Measurements from ENCODE around the gene FANCC. TPM values are rescaled to one million over a fixed set of nuclear protein-coding genes. Genes with fewer than 3 reads are reported as not detected.

Gene FANCC
- total and polyA plus RNA-seq, 2 of the 13 experiments (the other 11 are each of a cell fraction or from before 2014, with no cell fraction given), result 7.4 to 8.6 TPM

DNA sequence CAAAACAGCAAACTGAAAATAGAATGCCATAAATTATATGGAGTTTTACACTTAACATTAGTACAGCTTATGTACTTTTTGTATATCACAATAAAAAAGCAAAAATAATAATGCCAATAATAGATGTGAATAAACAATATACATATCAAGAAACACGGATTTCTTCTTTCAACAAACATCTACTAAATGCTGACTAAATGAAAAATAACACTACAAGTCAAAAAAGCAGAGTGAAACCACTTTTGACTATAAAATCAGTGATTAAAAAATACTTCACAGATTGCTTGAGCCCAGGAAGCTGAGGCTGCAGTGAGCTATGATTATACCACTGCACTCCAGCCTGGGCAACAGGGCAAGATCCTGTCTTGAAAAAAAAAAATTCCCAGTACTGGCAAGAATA, 32.2 kb downstream of the FANCC start:
- no peak overlapping the region for H3K27ac ChIP-seq (ENCODE audit: extremely low read length, insufficient read depth, low read length)
- WGBS (ENCODE audit: low lambda C conversion rate), result 97% methylated on average over 1 of the region's 1 CpG
- no peak overlapping the region for H2AFZ ChIP-seq (ENCODE audit: low read length)
- peaks cover 23% of the 10 kb centered on the region for H3K4me1 ChIP-seq (ENCODE audit: insufficient read depth, low read length)
- no peaks in the 10 kb centered on the region for H4K20me1 ChIP-seq (ENCODE audit: insufficient read depth, low read length)
- in situ Hi-C loops (cut with HindIII; ENCODE audit: extremely low pct_ligation_motif_present, low pct_unique_long_range_greater_than_20kb), result no loop called here
- H3K4me3 ChIP-seq (replicated peaks in 1 of 3; ENCODE audit: insufficient read depth in 1 of 3, low read depth in 2 of 3, low read length in 3 of 3), result no peak overlapping the region
- FAIRE-seq (no peak), DNase-seq (ENCODE audit: low spot score) (no peak), ATAC-seq (no peak)
- H3K27me3 ChIP-seq (ENCODE audit: control insufficient read depth in 1 of 2, insufficient read depth in 2 of 2, low read length in 2 of 2), result no peaks in the 10 kb centered on the region
- CTCF ChIA-PET (ENCODE audit: low intra/inter-chr PET ratio, low total read pairs), result no interaction called here
- intact Hi-C loops (cut with micrococcal nuclease; ENCODE audit: unreplicated experiment), result no loop called here
- no peak for TF ChIP-seq ZNF83 (CRISPR knock-in tag; IDR thresholded peaks at IDR 0.05; ENCODE audit: borderline replicate concordance)
- TF ChIP-seq, protein P1, sequence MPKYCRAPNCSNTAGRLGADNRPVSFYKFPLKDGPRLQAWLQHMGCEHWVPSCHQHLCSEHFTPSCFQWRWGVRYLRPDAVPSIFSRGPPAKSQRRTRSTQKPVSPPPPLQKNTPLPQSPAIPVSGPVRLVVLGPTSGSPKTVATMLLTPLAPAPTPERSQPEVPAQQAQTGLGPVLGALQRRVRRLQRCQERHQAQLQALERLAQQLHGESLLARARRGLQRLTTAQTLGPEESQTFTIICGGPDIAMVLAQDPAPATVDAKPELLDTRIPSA (CRISPR knock-in tag; IDR thresholded peaks at IDR 0.05; ENCODE audit: borderline replicate concordance), result no peak
- TF ChIP-seq MAFF (IDR thresholded peaks at IDR 0.05; ENCODE audit: low read depth, low read length), result peak; percentile 63; the same call in 1 of the 2 replicates
- no peak for TF ChIP-seq ZBTB20 (CRISPR knock-in tag; IDR thresholded peaks at IDR 0.05; ENCODE audit: borderline replicate concordance, low read depth)
- peak; percentile 58 to 81 for TF ChIP-seq MAFK (conservative IDR thresholded peaks at IDR 0.05 in 1 of 2, IDR thresholded peaks at IDR 0.05 in 1 of 2; ENCODE audit: low read length in 2 of 2)
- BruUV-seq (replicated peaks), result no TSS peak
- POLR2A ChIA-PET, result no interaction called here
- no peak overlapping the region for H3K9ac ChIP-seq (ENCODE audit: insufficient read depth, low read depth, low read length)
- peaks cover 11% of the 10 kb centered on the region; the same call in 1 of the 2 replicates for H3K9me3 ChIP-seq (ENCODE audit: low read length)
- H3K79me2 ChIP-seq (ENCODE audit: insufficient read depth, low read length), result peaks cover 10% of the 10 kb centered on the region
- H3K36me3 ChIP-seq (replicated peaks in 1 of 2; ENCODE audit: control insufficient read depth in 1 of 2, insufficient read depth in 2 of 2, low read length in 2 of 2), result no peaks in the 10 kb centered on the region
- H3K4me2 ChIP-seq (ENCODE audit: low read depth, low read length), result no peak overlapping the region

DNA sequence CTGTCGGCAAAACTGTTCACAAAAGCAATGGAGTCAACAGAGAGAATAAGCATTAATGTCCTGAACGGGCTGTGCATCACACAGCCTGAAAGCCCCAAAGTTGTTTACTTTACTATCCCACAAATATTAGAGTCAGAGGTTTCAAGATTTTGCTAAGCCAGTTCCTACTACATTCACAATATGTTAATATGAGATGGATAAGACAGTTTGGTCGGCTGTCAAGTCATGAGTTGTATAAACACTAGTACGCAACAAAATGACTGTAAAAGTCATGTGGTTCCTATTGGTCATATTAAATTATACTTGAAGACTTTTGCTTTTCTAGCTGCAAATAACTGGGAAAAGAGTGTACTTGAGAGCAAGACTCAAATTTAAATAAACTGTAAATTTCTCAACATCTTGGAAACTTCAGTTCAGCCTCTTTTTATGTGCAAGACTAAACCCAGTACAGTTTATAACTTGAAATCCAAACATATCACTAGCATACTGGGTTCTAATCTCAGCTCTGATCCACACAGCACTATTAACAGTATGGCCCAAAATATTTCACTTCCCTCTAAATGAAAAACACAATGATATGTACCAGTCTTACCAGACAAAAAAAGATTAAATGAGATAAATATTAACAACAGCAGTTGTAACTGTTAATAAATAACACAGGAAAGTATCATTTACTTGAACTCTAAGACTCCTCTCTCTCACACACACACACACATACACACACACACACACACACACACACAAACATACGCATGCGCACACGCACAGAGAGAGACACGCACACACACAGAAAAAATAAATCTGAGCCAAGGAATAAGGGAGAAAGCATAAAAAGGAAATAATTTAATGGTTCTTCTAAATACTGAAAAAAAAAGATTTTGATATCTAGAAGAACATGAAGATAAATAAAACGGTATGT, 33.1 kb downstream of the FANCC start:
- DNase-seq (ENCODE audit: low spot score) (no peak), ATAC-seq (no peak), FAIRE-seq (no peak)
- intact Hi-C loops (cut with micrococcal nuclease; ENCODE audit: unreplicated experiment), result loop anchor here (5.0 kb wide), 1 partner anchor 33 kb away; the partner anchor contains the start of gene FANCC
- no peak overlapping the region for H3K4me3 ChIP-seq (replicated peaks in 1 of 3; ENCODE audit: insufficient read depth in 1 of 3, low read depth in 2 of 3, low read length in 3 of 3)
- ChIA-PET CTCF (ENCODE audit: low intra/inter-chr PET ratio, low total read pairs) (no interaction called here), POLR2A (no interaction called here)
- in situ Hi-C loops (cut with HindIII; ENCODE audit: extremely low pct_ligation_motif_present, low pct_unique_long_range_greater_than_20kb), result no loop called here
- WGBS (ENCODE audit: low lambda C conversion rate), result 92% methylated on average over 9 of the region's 9 CpGs
- H3K4me1 ChIP-seq (ENCODE audit: insufficient read depth, low read length), result peaks cover 23% of the 10 kb centered on the region
- H3K79me2 ChIP-seq (ENCODE audit: insufficient read depth, low read length), result peaks cover 10% of the 10 kb centered on the region
- H4K20me1 ChIP-seq (ENCODE audit: insufficient read depth, low read length), result no peaks in the 10 kb centered on the region
- peaks cover 11% of the 10 kb centered on the region; the same call in 1 of the 2 replicates for H3K9me3 ChIP-seq (ENCODE audit: low read length)
- H3K27ac ChIP-seq (ENCODE audit: extremely low read length, insufficient read depth, low read length), result no peak overlapping the region
- H3K4me2 ChIP-seq (ENCODE audit: low read depth, low read length), result no peak overlapping the region
- H2AFZ ChIP-seq (ENCODE audit: low read length), result no peak overlapping the region
- H3K27me3 ChIP-seq (ENCODE audit: control insufficient read depth in 1 of 2, insufficient read depth in 2 of 2, low read length in 2 of 2), result no peaks in the 10 kb centered on the region
- BruUV-seq (replicated peaks), result no TSS peak
- H3K9ac ChIP-seq (ENCODE audit: insufficient read depth, low read depth, low read length), result no peak overlapping the region
- no peaks in the 10 kb centered on the region for H3K36me3 ChIP-seq (replicated peaks in 1 of 2; ENCODE audit: control insufficient read depth in 1 of 2, insufficient read depth in 2 of 2, low read length in 2 of 2)
- no peak for TF ChIP-seq ZNF407 (CRISPR knock-in tag; IDR thresholded peaks at IDR 0.05; ENCODE audit: not compliant biosample characterization)
